ENCODE measurements around the gene MSH6. TPM values are rescaled to one million over a fixed set of nuclear protein-coding genes. Genes with fewer than 3 reads are reported as not detected.

Gene MSH6
- total and polyA plus RNA-seq, 2 experiments from 2014 or later, result 109 to 311 TPM

GRCh38 chr2:47744074-47744473, 38.9 kb upstream of the MSH6 start (continued):
- TF ChIP-seq REST (IDR thresholded peaks at IDR 0.05; ENCODE audit: unreplicated experiment), result no peak
- TF ChIP-seq NANOG (IDR thresholded peaks at IDR 0.05; ENCODE audit: borderline replicate concordance), result no peak
- TF ChIP-seq CREB1 (CRISPR knock-in tag; IDR thresholded peaks at IDR 0.05; ENCODE audit: low read depth), result no peak
- TF ChIP-seq ETS1 (IDR thresholded peaks at IDR 0.05), result no peak
- TF ChIP-seq EZH2 (IDR thresholded peaks at IDR 0.05; ENCODE audit: low read depth, unreplicated experiment), result no peak
- TF ChIP-seq EZH2phosphoT487 (IDR thresholded peaks at IDR 0.05; ENCODE audit: unreplicated experiment), result no peak
- TF ChIP-seq JUNB (IDR thresholded peaks at IDR 0.05; ENCODE audit: unreplicated experiment), result no peak
- TF ChIP-seq POLR2AphosphoS5 (IDR thresholded peaks at IDR 0.05; ENCODE audit: low read depth), result no peak
- TF ChIP-seq CTCF (conservative IDR thresholded peaks at IDR 0.05; ENCODE audit: low read depth in 2 of 2), result no peak
- no peak for TF ChIP-seq ZNF331 (CRISPR knock-in tag; IDR thresholded peaks at IDR 0.05; ENCODE audit: low read depth)

- Histone ChIP-seq H3K79me2 (replicated peaks; ENCODE audit: insufficient read depth) (no peaks in the 10 kb centered on the region), H3K9me2 (ENCODE audit: insufficient read depth) (no peaks in the 10 kb centered on the region), H2AFZ (no peak overlapping the region), H3K36me3 (ENCODE audit: insufficient read depth) (peaks cover 9% of the 10 kb centered on the region), H3K27ac (ENCODE audit: low read depth) (peak overlapping the region; percentile 69; the same call in 1 of the 2 replicates), H3K4me2 (peak overlapping the region; percentile 48; the same call in 1 of the 2 replicates), H3F3A (replicated peaks; ENCODE audit: low read depth) (no peaks in the 10 kb centered on the region), H4K20me1 (replicated peaks; ENCODE audit: insufficient read depth) (no peaks in the 10 kb centered on the region), H3K4me1 (ENCODE audit: insufficient read depth) (peaks cover 7% of the 10 kb centered on the region), H3K27me3 (ENCODE audit: insufficient read depth) (no peaks in the 10 kb centered on the region), H3K4me3 (no peak overlapping the region)
- Mint-ChIP-seq H3K4me1 (peaks cover 9% of the 10 kb centered on the region), H3K4me3 (no peak overlapping the region), H3K36me3 (ENCODE audit: low read depth) (peaks cover 34% of the 10 kb centered on the region), H3K27ac (no peak overlapping the region), H3K9me3 (peaks cover 39% of the 10 kb centered on the region), H3K27me3 (ENCODE audit: insufficient read depth, low read depth, poor library complexity) (peaks cover 3% of the 10 kb centered on the region)
- DNase-seq (ENCODE audit: low spot score), result peak; percentile 45
- peak; percentile 77 for ATAC-seq
- TF ChIP-seq NANOG (IDR thresholded peaks at IDR 0.05; ENCODE audit: borderline replicate concordance) (peak; percentile 49; the same call in 1 of the 2 replicates), CREB1 (CRISPR knock-in tag; IDR thresholded peaks at IDR 0.05; ENCODE audit: low read depth) (no peak), CTCF (conservative IDR thresholded peaks at IDR 0.05; ENCODE audit: low read depth in 2 of 2) (no peak), REST (IDR thresholded peaks at IDR 0.05; ENCODE audit: unreplicated experiment) (no peak)
Measured at GRCh38 chr2:47747878-47748277, 35.1 kb upstream of the MSH6 start.

Measured in GM23338 (cell line).